ENCODE measurements around the gene TMEM255B.

DNA sequence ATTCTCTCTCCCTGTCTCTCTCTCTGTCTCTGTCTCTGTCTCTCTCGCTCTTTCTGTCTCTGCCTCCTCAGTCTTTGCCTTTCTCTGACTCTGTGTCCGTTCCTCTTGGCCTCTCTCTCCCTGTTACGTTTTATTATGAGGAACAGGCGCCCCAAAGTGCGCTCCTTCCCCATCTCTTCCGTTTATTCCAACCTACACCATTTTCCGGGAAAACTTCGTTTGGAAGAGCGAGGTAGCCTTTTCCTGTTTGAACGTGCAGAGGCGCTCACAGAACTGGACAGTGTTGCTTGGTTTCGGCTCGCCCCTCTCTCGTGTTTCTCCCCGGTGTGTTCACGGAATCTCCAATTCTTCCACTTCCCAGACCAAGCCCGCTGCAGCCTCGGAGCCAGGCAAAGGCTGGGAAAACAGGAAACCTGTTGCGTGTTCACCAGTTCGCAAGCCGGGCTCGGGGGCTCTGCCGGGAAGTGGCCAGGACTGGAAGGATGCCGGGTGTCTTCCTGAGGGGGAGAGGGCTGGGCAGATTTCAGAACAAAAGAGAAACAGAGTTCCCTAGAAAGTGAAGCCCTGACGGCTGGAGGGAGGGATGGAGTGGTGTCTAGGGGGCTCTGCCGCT, 605 bp downstream of the TMEM255B start:
- TF ChIP-seq CTCF (IDR thresholded peaks at IDR 0.05) (no peak), POLR2AphosphoS5 (IDR thresholded peaks at IDR 0.05) (no peak), POLR2A (IDR thresholded peaks at IDR 0.05) (no peak)

Data from prostate gland (tissue), 2 donors.